CD4-positive, CD25-positive, alpha-beta regulatory T cell (primary cell): ENCODE measurements around the gene TACSTD2. TPM values are rescaled to one million over a fixed set of nuclear protein-coding genes. Genes with fewer than 3 reads are reported as not detected.
"Not testable (repeated sequence)": the region's sequence is repeated elsewhere in the genome, so short reads cannot be mapped to it uniquely, and the experiment has no call there.

Source experiments
- ATAC-seq, 2 donors: fragments of 150-1000 bp; cut with Tn5 transposase; one replicate each; pipeline ENCODE4 v1.10.0; 2021; ENCODE audit warnings: low read depth in 2 of 2, moderate number of reproducible peaks in 2 of 2, moderate library complexity in 1 of 2
- DNase-seq, 3 donors: peaks; one replicate each; pipeline versions ENCODE4 v3.0.0 to v3.0.0-alpha.2; 2012 to 2022; ENCODE audit warnings: mixed read lengths in 1 of 3
- H3K27ac ChIP-seq: one replicate; pipeline ENCODE4 v1.7.0; 2013; ENCODE audit warnings: mild to moderate bottlenecking, low read length; ENCODE audit not compliant: insufficient read depth, poor library complexity, severe bottlenecking
- H3K27me3 ChIP-seq: one replicate; pipeline ENCODE4 v1.7.0; 2013; ENCODE audit warnings: low read length; ENCODE audit not compliant: control insufficient read depth, insufficient read depth
- H3K36me3 ChIP-seq: one replicate; pipeline ENCODE4 v1.7.0; 2013; ENCODE audit warnings: mild to moderate bottlenecking, low read length, moderate library complexity; ENCODE audit not compliant: control insufficient read depth, insufficient read depth
- H3K4me1 ChIP-seq: 2 replicates; pipeline ENCODE4 v1.7.0; 2013; ENCODE audit warnings: mild to moderate bottlenecking, low read length; ENCODE audit not compliant: insufficient read depth, control insufficient read depth, poor library complexity, severe bottlenecking
- H3K4me3 ChIP-seq: one replicate; pipeline ENCODE4 v1.7.0; 2013; ENCODE audit warnings: low read depth, mild to moderate bottlenecking, low read length, moderate library complexity
- H3K9me3 ChIP-seq, 2 experiments: 1 replicate in 1 of 2; 2 replicates in 1 of 2; pipeline ENCODE4 v1.7.0; 2013; ENCODE audit warnings: low read length in 2 of 2, mild to moderate bottlenecking in 1 of 2, moderate library complexity in 1 of 2; ENCODE audit not compliant: control insufficient read depth in 2 of 2
- H3K27ac Mint-ChIP-seq, 3 donors: one replicate each; pipeline ENCODE4 v1.8.0; 2020 to 2022; ENCODE audit warnings: mild to moderate bottlenecking in 3 of 3, mixed read lengths in 3 of 3, moderate library complexity in 2 of 3
- H3K27me3 Mint-ChIP-seq: one replicate; pipeline ENCODE4 v1.8.0; 2022; ENCODE audit warnings: mild to moderate bottlenecking, mixed read lengths
- H3K36me3 Mint-ChIP-seq: one replicate; pipeline ENCODE4 v1.8.0; 2020; ENCODE audit warnings: mixed read lengths
- H3K4me1 Mint-ChIP-seq, 4 donors: one replicate each; pipeline ENCODE4 v1.8.0; 2020 to 2022; ENCODE audit warnings: mixed read lengths in 4 of 4, mild to moderate bottlenecking in 1 of 4
- H3K4me3 Mint-ChIP-seq, 4 donors: one replicate each; pipeline ENCODE4 v1.8.0; 2020 to 2022; ENCODE audit warnings: mild to moderate bottlenecking in 4 of 4, mixed read lengths in 4 of 4, moderate library complexity in 3 of 4
- H3K9me3 Mint-ChIP-seq, 7 donors: one replicate each; pipeline ENCODE4 v1.8.0; 2020 to 2022; ENCODE audit warnings: mixed read lengths in 7 of 7, mild to moderate bottlenecking in 3 of 7, moderate library complexity in 2 of 7
- polyA plus RNA-seq, 4 donors: library from polyadenylated mRNA; unstranded; fragments of 300-500 nt; fragmentation: Illumina TruSeq; gene quantifications; one replicate each; pipeline ENCODE4 v1.2.3, GENCODE V29; 2021
- total RNA-seq: library from RNA; stranded (reverse); gene quantifications from one replicate; pipeline ENCODE4 v1.2.3, GENCODE V29; 2022

The TACSTD2 gene
- total and polyA plus RNA-seq, 5 donors from 2014 or later: 0.07 TPM; not detected in 4

DNA sequence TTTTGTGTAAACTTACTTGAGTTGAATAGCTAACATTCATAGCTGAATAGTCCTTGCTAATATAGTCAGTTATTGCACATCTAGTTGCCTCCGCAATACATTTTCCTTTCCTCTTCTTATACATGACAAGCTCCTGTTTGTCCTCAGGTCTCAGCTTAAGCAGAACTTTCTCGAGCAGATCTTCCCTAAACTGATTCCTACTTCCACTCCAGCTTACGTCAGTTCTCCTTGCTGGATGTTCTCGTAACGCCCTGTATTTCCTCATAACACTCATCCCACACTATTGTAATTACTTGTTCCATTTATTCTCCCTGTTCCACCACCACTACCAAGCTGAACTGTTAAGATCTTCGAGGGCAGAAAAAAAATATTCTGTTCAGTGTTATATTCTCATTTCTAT, 15.4 kb downstream of the TACSTD2 start:
- no peaks in the 10 kb centered on the region for H3K36me3 Mint-ChIP-seq
- H3K4me3 Mint-ChIP-seq: no peak overlapping the region
- H3K36me3 ChIP-seq: no peaks in the 10 kb centered on the region
- H3K4me1 ChIP-seq: no peaks in the 10 kb centered on the region
- DNase-seq (no peak), ATAC-seq (no peak)
- H3K4me3 ChIP-seq: no peak overlapping the region
- peaks cover 7% of the 10 kb centered on the region for H3K27me3 ChIP-seq
- peaks cover 0 to 5% (median 1%) of the 10 kb centered on the region in 7 donors for H3K9me3 Mint-ChIP-seq
- no peaks in the 10 kb centered on the region for H3K4me1 Mint-ChIP-seq
- H3K27ac Mint-ChIP-seq: no peak overlapping the region
- H3K27me3 Mint-ChIP-seq: peaks cover 61% of the 10 kb centered on the region
- H3K27ac ChIP-seq: no peak overlapping the region
- H3K9me3 ChIP-seq: peaks cover 0 to 4% of the 10 kb centered on the region in 2 experiments

- Mint-ChIP-seq H3K36me3 (no peaks in the 10 kb centered on the region), H3K27me3 (peaks cover 37% of the 10 kb centered on the region), H3K9me3 (peaks cover 0 to 5% (median 1%) of the 10 kb centered on the region in 7 donors), H3K4me1 (no peaks in the 10 kb centered on the region), H3K27ac (no peak overlapping the region), H3K4me3 (no peak overlapping the region)
- H3K27me3 ChIP-seq: peaks cover 11% of the 10 kb centered on the region
- H3K27ac ChIP-seq: no peak overlapping the region
- no peak for ATAC-seq
- no peaks in the 10 kb centered on the region for H3K36me3 ChIP-seq
- H3K4me1 ChIP-seq: no peaks in the 10 kb centered on the region
- H3K4me3 ChIP-seq: no peak overlapping the region
- no peak for DNase-seq
- peaks cover 0 to 4% of the 10 kb centered on the region in 2 experiments for H3K9me3 ChIP-seq
Observed at GRCh38 chr1:58555393-58555792, 21.7 kb downstream of the TACSTD2 start.

DNA sequence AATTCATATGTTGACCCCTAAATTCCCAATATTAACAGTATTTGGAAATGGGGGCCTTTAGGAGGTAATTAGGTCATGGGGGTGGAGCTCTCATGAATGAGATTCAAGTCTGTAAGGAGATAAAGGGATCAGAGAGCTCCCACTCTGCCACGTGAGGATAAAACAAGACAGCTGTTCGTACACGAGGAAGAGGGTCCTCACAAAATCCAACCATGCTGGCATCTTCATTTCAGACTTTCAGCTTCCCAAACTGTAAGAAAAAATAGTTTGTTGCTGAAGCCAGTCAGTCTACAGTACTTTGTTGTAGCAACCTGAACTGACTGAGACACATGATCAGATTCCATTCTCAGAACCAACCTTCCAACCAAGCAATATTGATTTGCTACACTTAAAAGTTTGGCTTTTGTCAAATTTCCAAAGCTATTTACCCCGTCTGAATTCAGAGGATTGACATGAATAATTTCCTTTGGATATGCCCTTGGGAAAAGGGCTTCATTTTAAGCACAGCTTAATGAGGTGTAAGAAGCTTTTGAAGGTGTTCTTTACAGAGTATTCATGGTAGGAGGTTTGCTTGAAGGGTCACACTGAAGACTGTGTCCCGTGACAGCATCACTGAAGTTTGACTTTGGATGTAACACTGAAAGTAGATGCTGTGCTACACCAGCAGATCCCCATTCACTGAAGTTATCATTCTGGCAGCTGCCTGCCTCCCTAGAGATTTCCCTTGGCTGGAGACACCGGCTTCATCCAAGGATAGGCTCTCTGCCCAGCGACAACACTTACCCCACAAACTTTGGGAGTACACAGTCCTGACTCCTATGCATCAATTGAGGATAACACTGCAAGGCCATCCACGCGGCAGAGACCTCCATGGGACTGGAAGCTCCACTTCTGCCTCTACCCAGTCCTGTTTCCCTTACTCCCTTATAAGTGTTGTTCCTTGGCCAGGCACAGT, 25.6 kb downstream of the TACSTD2 start:
- H3K36me3 ChIP-seq: no peaks in the 10 kb centered on the region
- H3K36me3 Mint-ChIP-seq: no peaks in the 10 kb centered on the region
- H3K4me1 ChIP-seq: no peaks in the 10 kb centered on the region
- no peak overlapping the region for H3K4me3 Mint-ChIP-seq
- no peaks in the 10 kb centered on the region for H3K9me3 ChIP-seq
- ATAC-seq (no peak), DNase-seq (no peak)
- H3K27ac ChIP-seq: no peak overlapping the region
- H3K4me3 ChIP-seq: no peak overlapping the region
- H3K9me3 Mint-ChIP-seq: peaks cover 0 to 2% (median 0%) of the 10 kb centered on the region in 7 donors
- H3K27me3 Mint-ChIP-seq: peaks cover 22% of the 10 kb centered on the region
- peaks cover 0 to 6% (median 5%) of the 10 kb centered on the region in 4 donors for H3K4me1 Mint-ChIP-seq
- peaks cover 10% of the 10 kb centered on the region for H3K27me3 ChIP-seq
- H3K27ac Mint-ChIP-seq: no peak overlapping the region

DNA sequence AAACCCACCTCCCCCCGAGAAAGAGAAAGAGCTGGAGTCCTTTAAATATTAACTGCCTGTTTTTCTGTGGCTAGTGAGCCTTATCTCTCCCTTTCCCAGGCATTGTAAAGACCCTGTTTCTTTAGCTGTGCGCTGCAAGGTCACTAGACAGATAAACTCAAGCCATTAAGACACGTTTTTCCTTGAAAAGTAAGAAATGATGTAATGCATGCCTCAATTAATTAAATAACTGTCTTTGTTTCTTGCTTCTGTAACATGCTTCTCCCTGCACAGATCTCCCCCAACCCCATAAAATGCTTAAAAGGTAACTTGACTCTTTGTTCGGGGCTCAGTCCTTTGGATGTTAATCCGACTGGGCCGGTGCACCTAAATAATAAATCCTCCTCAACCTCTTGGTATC, 27.8 kb downstream of the TACSTD2 start:
- not testable (repeated sequence) for ATAC-seq, H3K27ac ChIP-seq, H3K36me3 ChIP-seq, H3K27me3 ChIP-seq, H3K9me3 Mint-ChIP-seq, H3K4me3 ChIP-seq, H3K4me3 Mint-ChIP-seq, H3K36me3 Mint-ChIP-seq, H3K9me3 ChIP-seq, DNase-seq, H3K4me1 ChIP-seq
- Mint-ChIP-seq H3K27ac (peak overlapping the region in 1 of 3 donors; percentile 60), H3K27me3 (peaks cover 14% of the 10 kb centered on the region), H3K4me1 (peaks cover 6 to 21% (median 16%) of the 10 kb centered on the region in 4 donors)

GRCh38 chr1:58548371-58548770, 28.7 kb downstream of the TACSTD2 start:
- H3K36me3 ChIP-seq: no peaks in the 10 kb centered on the region
- H3K4me1 Mint-ChIP-seq: peaks cover 9 to 25% (median 18%) of the 10 kb centered on the region in 4 donors
- DNase-seq: no peak
- H3K9me3 Mint-ChIP-seq: peaks cover 0 to 1% (median 0%) of the 10 kb centered on the region in 7 donors
- peaks cover 12% of the 10 kb centered on the region for H3K27me3 Mint-ChIP-seq
- peak overlapping the region in 1 of 3 donors; percentile 53 for H3K27ac Mint-ChIP-seq
- no peak for ATAC-seq
- peaks cover 10% of the 10 kb centered on the region for H3K4me1 ChIP-seq
- peak overlapping the region in 1 of 4 donors; percentile 22 for H3K4me3 Mint-ChIP-seq
- no peaks in the 10 kb centered on the region for H3K9me3 ChIP-seq
- H3K4me3 ChIP-seq: no peak overlapping the region
- no peak overlapping the region for H3K27ac ChIP-seq
- H3K36me3 Mint-ChIP-seq: no peaks in the 10 kb centered on the region
- H3K27me3 ChIP-seq: peaks cover 6% of the 10 kb centered on the region

DNA sequence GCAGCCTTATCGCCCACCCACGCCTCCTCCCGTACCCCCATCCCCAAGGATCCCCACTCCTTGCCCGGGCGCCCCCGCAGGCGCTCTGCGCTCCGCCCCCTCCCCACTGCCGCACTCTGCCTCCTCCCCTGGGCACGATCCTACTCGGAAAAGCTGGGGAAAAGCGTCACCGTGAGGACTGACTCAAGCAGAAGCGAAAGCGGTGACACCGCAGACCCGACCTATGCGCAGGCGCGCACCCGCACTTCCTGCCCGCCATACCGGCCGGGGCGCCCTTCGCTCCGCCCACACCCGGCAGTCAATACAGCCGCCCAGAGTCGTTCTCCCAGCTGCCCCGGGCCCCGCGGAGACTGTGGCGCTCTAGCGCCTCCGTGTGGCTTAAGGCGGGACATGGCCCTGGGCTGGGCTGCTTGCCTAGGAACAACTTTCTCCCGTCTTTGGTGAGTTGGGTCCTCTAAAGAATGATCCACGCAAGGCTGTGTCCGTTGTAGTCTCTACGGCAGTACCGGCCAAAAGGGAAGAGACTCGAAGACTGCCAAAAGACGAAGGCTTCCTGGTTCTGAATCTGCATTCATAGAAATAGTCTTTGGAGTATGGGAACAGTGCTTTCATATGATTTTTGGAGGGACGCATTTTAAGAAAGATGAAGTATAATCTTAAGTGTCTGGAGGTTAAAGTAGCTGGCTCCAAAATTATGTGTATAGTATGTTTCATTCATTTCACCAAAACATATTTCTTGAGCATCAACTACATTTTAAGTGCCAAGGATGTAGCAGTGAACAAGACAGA, 30.3 kb downstream of the TACSTD2 start, which contains the start of gene OMA1:
Gene OMA1, minus strand, starts transcription at position 207 of the 789 bp plus-strand sequence. CDS start 7,432 bp downstream, outside the sequence.
- Mint-ChIP-seq H3K4me1 (peaks cover 16 to 33% (median 22%) of the 10 kb centered on the region in 4 donors), H3K36me3 (no peaks in the 10 kb centered on the region), H3K4me3 (peak within 1 kb of the TSS; percentile 93 to 96 (median 96)), H3K27me3 (peaks cover 6% of the 10 kb centered on the region), H3K27ac (peak within 1 kb of the TSS; percentile 97 to 100 (median 99)), H3K9me3 (peaks cover 0 to 1% (median 0%) of the 10 kb centered on the region in 7 donors)
- Histone ChIP-seq H3K36me3 (no peaks in the 10 kb centered on the region), H3K4me1 (peaks cover 10% of the 10 kb centered on the region), H3K27ac (peak within 1 kb of the TSS; percentile 99), H3K4me3 (peak within 1 kb of the TSS; percentile 95), H3K9me3 (no peaks in the 10 kb centered on the region), H3K27me3 (peaks cover 6% of the 10 kb centered on the region)
- peak; percentile 96 to 97 (median 97) for DNase-seq
- peak; percentile 93 to 94 for ATAC-seq
